DND-41 (cell line): Measurements from ENCODE around the gene IGFBP1.

ENCODE experiments used
- ATAC-seq: fragments of 200-7000 bp; cut with Tn5 transposase; 3 replicates; pipeline ENCODE4 v1.9.1; 2021; ENCODE audit warnings: low read depth; ENCODE audit not compliant: insufficient read depth
- DNase-seq: peaks from one replicate; pipeline ENCODE4 v3.0.0-alpha.2; 2020
- H2AFZ ChIP-seq: 2 replicates; pipeline ENCODE4 v1.6.0; 2012; ENCODE audit warnings: low read depth, low read length
- H3K27ac ChIP-seq: 2 replicates; pipeline ENCODE4 v1.5.1; 2012; ENCODE audit warnings: low read length, inconsistent platforms
- H3K27me3 ChIP-seq: fragments of 200-600 bp; sonication (generic); 2 replicates; pipeline ENCODE4 v1.6.0; 2012; ENCODE audit warnings: low read length, mild to moderate bottlenecking, inconsistent platforms; ENCODE audit not compliant: insufficient read depth, poor library complexity
- H3K36me3 ChIP-seq: 2 replicates; pipeline ENCODE4 v1.5.1; 2012; ENCODE audit warnings: low read length, inconsistent platforms; ENCODE audit not compliant: insufficient read depth
- H3K4me1 ChIP-seq: 2 replicates; pipeline ENCODE4 v1.5.1; 2012; ENCODE audit warnings: mild to moderate bottlenecking, low read length; ENCODE audit not compliant: insufficient read depth
- H3K4me2 ChIP-seq: 2 replicates; pipeline ENCODE4 v1.6.0; 2012; ENCODE audit warnings: mild to moderate bottlenecking, moderate library complexity, low read length, inconsistent platforms; ENCODE audit not compliant: insufficient read depth
- H3K4me3 ChIP-seq, 2 experiments: fragments of 200-600 bp in 1 of 2; shearing (Covaris generic) in 1 of 2; 2 replicates each; pipeline ENCODE4 v1.5.1; 2012 to 2016; ENCODE audit warnings: inconsistent platforms in 2 of 2, low read length in 2 of 2, mild to moderate bottlenecking in 2 of 2, low read depth in 1 of 2, moderate library complexity in 1 of 2
- H3K79me2 ChIP-seq: 2 replicates; pipeline ENCODE4 v1.6.0; 2012; ENCODE audit warnings: low read length, inconsistent platforms; ENCODE audit not compliant: insufficient read depth
- H3K9ac ChIP-seq: 2 replicates; pipeline ENCODE4 v1.6.0; 2012; ENCODE audit warnings: low read depth, mild to moderate bottlenecking, inconsistent platforms, low read length, moderate library complexity
- H3K9me3 ChIP-seq: 2 replicates; pipeline ENCODE4 v1.5.1; 2012; ENCODE audit warnings: low read length, moderate library complexity, mild to moderate bottlenecking, inconsistent platforms; ENCODE audit not compliant: insufficient read depth, severe bottlenecking
- H4K20me1 ChIP-seq: 2 replicates; pipeline ENCODE4 v1.6.0; 2012; ENCODE audit warnings: low read length; ENCODE audit not compliant: insufficient read depth
- EZH2 ChIP-seq: IDR thresholded peaks from 3 replicates; pipeline ENCODE4 v1.6.1; 2012; ENCODE audit warnings: borderline replicate concordance, low read depth, mild to moderate bottlenecking, moderate library complexity, low read length, inconsistent platforms; ENCODE audit not compliant: severe bottlenecking
- TF ChIP-seq, protein P1 (sequence below): IDR thresholded peaks from 2 replicates; pipeline ENCODE4 v1.5.1; 2012; ENCODE audit warnings: borderline replicate concordance, low read length, moderate library complexity, mild to moderate bottlenecking; ENCODE audit not compliant: poor library complexity, severe bottlenecking; ENCODE audit errors: extremely low read depth

Gene IGFBP1

DNA sequence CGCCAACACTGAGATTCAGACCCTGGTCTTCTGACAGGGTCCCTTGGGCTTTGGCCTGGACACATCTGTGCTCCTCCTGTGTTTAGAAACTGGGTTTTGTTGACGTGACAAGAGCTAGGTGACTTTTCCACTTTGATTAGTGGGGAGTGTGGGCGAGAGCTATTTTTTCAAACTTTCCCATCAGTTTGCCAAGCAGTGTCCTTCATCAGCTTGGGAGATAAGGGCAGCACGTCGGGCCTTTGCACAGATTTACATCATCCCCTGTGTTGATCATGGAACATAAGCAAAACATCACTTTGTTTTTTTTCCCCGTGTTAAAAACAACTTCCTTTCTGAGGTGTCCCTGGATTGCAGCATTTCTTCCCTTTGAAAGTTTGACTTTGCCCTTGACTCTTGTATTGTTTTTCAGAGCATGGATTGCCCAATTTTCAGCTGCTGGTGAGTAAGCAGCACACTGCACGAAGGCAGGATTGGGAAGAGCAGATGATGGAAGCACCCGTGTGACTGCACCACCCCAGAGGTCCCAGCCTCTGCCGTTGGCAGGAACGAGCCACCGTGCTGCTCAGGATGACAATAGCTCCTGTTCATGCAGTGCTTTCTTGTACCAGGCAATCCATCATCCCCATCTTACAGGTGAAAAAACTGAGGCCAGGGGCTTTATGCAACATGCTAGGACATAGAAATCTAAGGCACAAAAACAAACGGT is 6.4 kb upstream of the IGFBP1 start:
- no peak overlapping the region for H3K4me3 ChIP-seq
- H3K4me2 ChIP-seq = no peak overlapping the region
- no peaks in the 10 kb centered on the region for H3K4me1 ChIP-seq
- no peaks in the 10 kb centered on the region for H3K79me2 ChIP-seq
- H2AFZ ChIP-seq = no peak overlapping the region
- no peaks in the 10 kb centered on the region for H3K9me3 ChIP-seq
- no peak overlapping the region for H3K27ac ChIP-seq
- no peaks in the 10 kb centered on the region for H3K27me3 ChIP-seq
- ATAC-seq (no peak), DNase-seq (no peak)
- H3K9ac ChIP-seq = no peak overlapping the region
- TF ChIP-seq, protein P1, sequence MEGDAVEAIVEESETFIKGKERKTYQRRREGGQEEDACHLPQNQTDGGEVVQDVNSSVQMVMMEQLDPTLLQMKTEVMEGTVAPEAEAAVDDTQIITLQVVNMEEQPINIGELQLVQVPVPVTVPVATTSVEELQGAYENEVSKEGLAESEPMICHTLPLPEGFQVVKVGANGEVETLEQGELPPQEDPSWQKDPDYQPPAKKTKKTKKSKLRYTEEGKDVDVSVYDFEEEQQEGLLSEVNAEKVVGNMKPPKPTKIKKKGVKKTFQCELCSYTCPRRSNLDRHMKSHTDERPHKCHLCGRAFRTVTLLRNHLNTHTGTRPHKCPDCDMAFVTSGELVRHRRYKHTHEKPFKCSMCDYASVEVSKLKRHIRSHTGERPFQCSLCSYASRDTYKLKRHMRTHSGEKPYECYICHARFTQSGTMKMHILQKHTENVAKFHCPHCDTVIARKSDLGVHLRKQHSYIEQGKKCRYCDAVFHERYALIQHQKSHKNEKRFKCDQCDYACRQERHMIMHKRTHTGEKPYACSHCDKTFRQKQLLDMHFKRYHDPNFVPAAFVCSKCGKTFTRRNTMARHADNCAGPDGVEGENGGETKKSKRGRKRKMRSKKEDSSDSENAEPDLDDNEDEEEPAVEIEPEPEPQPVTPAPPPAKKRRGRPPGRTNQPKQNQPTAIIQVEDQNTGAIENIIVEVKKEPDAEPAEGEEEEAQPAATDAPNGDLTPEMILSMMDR = no peak
- TF ChIP-seq EZH2 = no peak
- no peaks in the 10 kb centered on the region for H4K20me1 ChIP-seq
- H3K36me3 ChIP-seq = no peaks in the 10 kb centered on the region

DNA sequence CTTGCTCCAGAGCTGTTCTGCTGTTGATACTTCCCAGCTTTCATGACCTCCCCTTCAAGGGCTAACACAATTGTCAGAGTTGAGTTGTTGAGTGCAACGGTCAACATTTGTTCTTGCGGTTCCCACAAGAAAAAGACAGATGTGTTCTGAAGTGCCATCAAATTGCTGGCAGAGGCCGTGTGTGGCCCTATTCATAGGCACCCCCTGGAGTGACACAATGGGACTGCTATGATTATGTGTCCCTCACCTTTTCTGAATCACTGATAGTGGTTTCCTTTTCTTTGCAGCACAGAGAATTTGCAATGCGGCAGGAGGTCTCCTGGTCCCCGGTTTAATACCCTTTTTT is 5.8 kb upstream of the IGFBP1 start:
- Histone ChIP-seq H3K9me3 (no peaks in the 10 kb centered on the region), H3K36me3 (no peaks in the 10 kb centered on the region), H3K4me1 (no peaks in the 10 kb centered on the region), H3K4me3 (no peak overlapping the region), H2AFZ (no peak overlapping the region), H3K9ac (no peak overlapping the region), H3K27ac (no peak overlapping the region), H3K27me3 (no peaks in the 10 kb centered on the region), H3K4me2 (no peak overlapping the region), H3K79me2 (no peaks in the 10 kb centered on the region), H4K20me1 (no peaks in the 10 kb centered on the region)
- DNase-seq (no peak), ATAC-seq (no peak)
- no peak for TF ChIP-seq EZH2
- TF ChIP-seq, protein P1 = no peak

DNA sequence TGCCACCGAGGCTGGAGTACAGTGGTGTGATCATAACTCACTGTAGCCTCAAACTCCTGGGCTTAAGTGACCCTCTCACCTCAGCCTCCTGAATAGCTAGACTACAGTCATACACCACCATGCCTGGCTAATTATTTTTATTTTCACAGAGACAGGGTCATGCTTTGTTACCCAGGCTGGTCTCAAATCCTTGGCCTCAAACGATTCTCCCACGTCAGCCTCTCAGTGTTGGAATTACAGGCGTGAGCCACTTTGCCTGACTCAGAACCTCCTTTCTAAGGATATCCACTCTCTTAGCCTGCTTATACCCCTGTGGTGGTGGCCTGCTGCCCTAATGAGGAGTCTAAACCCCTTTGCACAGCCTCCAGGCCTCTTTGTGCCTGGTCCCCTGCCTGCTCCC is 4.2 kb upstream of the IGFBP1 start:
- Histone ChIP-seq H3K27me3 (no peaks in the 10 kb centered on the region), H3K9me3 (no peaks in the 10 kb centered on the region), H3K4me1 (no peaks in the 10 kb centered on the region), H3K79me2 (no peaks in the 10 kb centered on the region), H3K36me3 (no peaks in the 10 kb centered on the region), H2AFZ (no peak overlapping the region), H3K27ac (no peak overlapping the region), H4K20me1 (no peaks in the 10 kb centered on the region), H3K4me3 (no peak overlapping the region), H3K4me2 (no peak overlapping the region), H3K9ac (no peak overlapping the region)
- no peak for DNase-seq
- no peak for TF ChIP-seq EZH2
- TF ChIP-seq, protein P1 = no peak
- no peak for ATAC-seq
